HepG2 (cell line): ENCODE results near the gene ONECUT3. TPM values are rescaled to one million over a fixed set of nuclear protein-coding genes. Genes with fewer than 3 reads are reported as not detected.

Experiments used
- ATAC-seq: fragments of 200-7000 bp; cut with Tn5 transposase; 3 replicates; pipeline ENCODE4 v1.9.1; 2020; ENCODE audit warnings: mild to moderate bottlenecking, moderate library complexity
- BruUV-seq: library from RNA; stranded (reverse); fragments of 400-500 nt; replicated peaks from 2 replicates; lab custom pipeline; 2021; lab: Mats Ljungman, UMichigan
- CTCF ChIA-PET: fragments of 300-600 bp; formaldehyde crosslinking; extraction: SDS; loops from one replicate; lab custom pipeline; 2021; ENCODE audit warnings: low total read pairs, inconsistent platforms, low intra/inter-chr PET ratio; lab: Yijun Ruan, JAX
- POLR2A ChIA-PET: fragments of 350-600 bp; sonication (Branson Sonifier 250); formaldehyde crosslinking; loops from one replicate; lab custom pipeline; 2020; ENCODE audit warnings: antibody characterized with exemption, inconsistent platforms; lab: Yijun Ruan, JAX
- DNase-seq: peaks from one replicate; pipeline ENCODE4 v3.0.0-alpha.2; 2015; ENCODE audit warnings: low spot score
- FAIRE-seq: peaks from 3 replicates; lab custom pipeline; 2011; peaks lifted over from hg19 to GRCh38; lab: Jason Lieb, UNC
- H2AFZ ChIP-seq: one replicate; pipeline ENCODE4 v1.6.1; 2011; ENCODE audit warnings: low read length, inconsistent platforms
- H3K27ac ChIP-seq: fragments of 300-600 bp; 3 replicates; pipeline ENCODE4 v1.8.0; 2011; ENCODE audit warnings: mixed run types, mild to moderate bottlenecking, mixed read lengths, low read length, inconsistent platforms; ENCODE audit not compliant: insufficient read depth; ENCODE audit errors: extremely low read length
- H3K27me3 ChIP-seq, 2 experiments: fragments of 200-600 bp in 1 of 2; 2 replicates in 1 of 2; 3 replicates in 1 of 2; pipeline versions ENCODE4 v1.6.0 to v1.8.0; 2011; ENCODE audit warnings: low read length in 2 of 2, mild to moderate bottlenecking in 2 of 2, moderate library complexity in 2 of 2, inconsistent platforms in 1 of 2; ENCODE audit not compliant: insufficient read depth in 2 of 2, control insufficient read depth in 1 of 2
- H3K36me3 ChIP-seq, 2 experiments: fragments of 200-600 bp in 1 of 2; replicated peaks in 1 of 2; 2 replicates in 1 of 2; 3 replicates in 1 of 2; pipeline versions ENCODE4 v1.5.1 to v1.8.0; 2011; ENCODE audit warnings: low read length in 2 of 2, inconsistent platforms in 1 of 2; ENCODE audit not compliant: insufficient read depth in 2 of 2, control insufficient read depth in 1 of 2
- H3K4me1 ChIP-seq: 2 replicates; pipeline ENCODE4 v1.5.1; 2012; ENCODE audit warnings: low read length, inconsistent platforms; ENCODE audit not compliant: insufficient read depth
- H3K4me2 ChIP-seq: 2 replicates; pipeline ENCODE4 v1.6.0; 2011; ENCODE audit warnings: low read depth, low read length, inconsistent platforms
- H3K4me3 ChIP-seq, 3 experiments: fragments of 200-600 bp in 1 of 3; sonication (generic), shearing (Covaris generic) in 1 of 3; replicated peaks in 1 of 3; 2 replicates each; pipeline ENCODE4 v1.5.1; 2011 to 2016; ENCODE audit warnings: low read length in 3 of 3, inconsistent platforms in 2 of 3, low read depth in 2 of 3, mild to moderate bottlenecking in 2 of 3, control low read depth in 1 of 3, mixed read lengths in 1 of 3; ENCODE audit not compliant: insufficient read depth in 1 of 3
- H3K79me2 ChIP-seq: one replicate; pipeline ENCODE4 v1.6.1; 2011; ENCODE audit warnings: low read length, inconsistent platforms; ENCODE audit not compliant: insufficient read depth
- H3K9ac ChIP-seq: 2 replicates; pipeline ENCODE4 v1.6.0; 2011; ENCODE audit warnings: mild to moderate bottlenecking, low read depth, low read length, inconsistent platforms; ENCODE audit not compliant: insufficient read depth
- H3K9me3 ChIP-seq: 2 replicates; pipeline ENCODE4 v1.5.1; 2012; ENCODE audit warnings: mild to moderate bottlenecking, low read length
- H4K20me1 ChIP-seq: 2 replicates; pipeline ENCODE4 v1.6.0; 2011; ENCODE audit warnings: inconsistent platforms, mild to moderate bottlenecking, low read length, moderate library complexity; ENCODE audit not compliant: insufficient read depth
- ATF7-NPFF ChIP-seq: sonication (generic); formaldehyde crosslinking; IDR thresholded peaks from 2 replicates; pipeline ENCODE4 v1.8.1; 2023; ENCODE audit warnings: mild to moderate bottlenecking, low read depth, missing genetic modification reagents, moderate library complexity
- CENPX ChIP-seq: sonication (generic); formaldehyde crosslinking; IDR thresholded peaks from 2 replicates; pipeline ENCODE4 v1.9.0; 2021; ENCODE audit warnings: mild to moderate bottlenecking, missing genetic modification reagents, moderate library complexity
- HNF1B ChIP-seq: sonication (generic); formaldehyde crosslinking; IDR thresholded peaks from 2 replicates; pipeline ENCODE4 v1.5.1; 2020; ENCODE audit warnings: mild to moderate bottlenecking, moderate library complexity, missing genetic modification reagents
- KMT2B ChIP-seq: IDR thresholded peaks from 2 replicates; pipeline ENCODE4 v1.6.1; 2016; ENCODE audit warnings: missing genetic modification reagents, missing compliant biosample characterization
- NFAT5 ChIP-seq: sonication (generic); formaldehyde crosslinking; IDR thresholded peaks from 2 replicates; pipeline ENCODE4 v1.4.0; 2020; ENCODE audit warnings: missing genetic modification reagents
- NR1H2 ChIP-seq: sonication (generic); formaldehyde crosslinking; IDR thresholded peaks from 2 replicates; pipeline ENCODE4 v1.8.1; 2022; ENCODE audit warnings: low read depth, missing genetic modification reagents, borderline replicate concordance
- PTBP1 ChIP-seq: fragments of 200-400 bp; formaldehyde crosslinking; IDR thresholded peaks from 2 replicates; pipeline ENCODE4 v1.6.1; 2018; ENCODE audit warnings: low read length, low read depth; ENCODE audit not compliant: poor library complexity, severe bottlenecking
- ZGPAT ChIP-seq: IDR thresholded peaks from 2 replicates; pipeline ENCODE4 v1.6.1; 2016; ENCODE audit warnings: mild to moderate bottlenecking
- ZNF263 ChIP-seq: sonication (generic); formaldehyde crosslinking; IDR thresholded peaks from 2 replicates; pipeline ENCODE4 v1.4.0; 2020; ENCODE audit warnings: missing genetic modification reagents
- ZNF362 ChIP-seq: sonication (generic); formaldehyde crosslinking; IDR thresholded peaks from 2 replicates; pipeline ENCODE4 v1.4.0; 2020; ENCODE audit warnings: missing genetic modification reagents, mild to moderate bottlenecking, borderline replicate concordance
- WGBS: methylation state at CpG from one replicate; pipeline ENCODE4 v1.1.6; 2017; ENCODE audit warnings: low lambda C conversion rate; 5-methylcytosine and 5-hydroxymethylcytosine counted together
- in situ Hi-C: cut with HindIII; loops from 2 replicates; pipeline ENCODE4 v1.10.0; 2017; ENCODE audit warnings: low pct_unique_long_range_greater_than_20kb; ENCODE audit not compliant: extremely low pct_ligation_motif_present
- intact Hi-C: fragments of 100-400 bp; cut with micrococcal nuclease; formaldehyde crosslinking; loops from one replicate; pipeline ENCODE4 v1.10.0; 2022; ENCODE audit not compliant: unreplicated experiment
- polyA plus RNA-seq, 8 experiments: library from polyadenylated mRNA; depleted of rRNA in 3 of 8; stranded (reverse) in 7 of 8; unstranded in 1 of 8; fragments of >200 nt; fragmentation: Illumina TruSeq in 4 of 8; extraction: Trizol in 4 of 8; gene quantifications; 2 replicates each; pipeline versions ENCODE4 v1.2.1 to v1.2.3, GENCODE V29; 2011 to 2016; ENCODE audit warnings: low read depth in 4 of 8, missing spikeins in 1 of 8, mixed read lengths in 1 of 8; ENCODE audit not compliant: insufficient read depth in 1 of 8
- total RNA-seq, 5 experiments: library from RNA; depleted of rRNA; stranded (reverse); fragments of >200 nt; fragmentation: Illumina TruSeq; extraction: Trizol; gene quantifications; 2 replicates each; pipeline ENCODE4 v1.2.3, GENCODE V29; 2016; ENCODE audit warnings: low read depth in 1 of 5

The ONECUT3 gene
- total and polyA plus RNA-seq, 2 of the 13 experiments (the other 11 are each of a cell fraction or from before 2014, with no cell fraction given) = under 0.01 TPM; not detected in 1

GRCh38 chr19:1720237-1720636 lies 33.1 kb upstream of the ONECUT3 start (continued):
- TF ChIP-seq ZNF362 (CRISPR knock-in tag) = no peak
- no peak for TF ChIP-seq ATF7-NPFF (CRISPR knock-in tag)

- FAIRE-seq (no peak), ATAC-seq (peak; percentile 79), DNase-seq (peak; percentile 25)
- no peaks in the 10 kb centered on the region for H3K79me2 ChIP-seq
- H3K27ac ChIP-seq = no peak overlapping the region
- in situ Hi-C loops = no loop called here
- H3K9ac ChIP-seq = peak overlapping the region; percentile 33; the same call in 1 of the 2 replicates
- ChIA-PET CTCF (no interaction called here), POLR2A (interaction anchor here (0.6 kb wide), 1 partner anchor 1169 kb away, joined by 3 read pairs; no protein-coding TSS in a partner anchor)
- no peaks in the 10 kb centered on the region for H3K9me3 ChIP-seq
- intact Hi-C loops = no loop called here
- no TSS peak for BruUV-seq
- no peaks in the 10 kb centered on the region for H4K20me1 ChIP-seq
- no peak overlapping the region for H2AFZ ChIP-seq
- H3K4me3 ChIP-seq = peak overlapping the region; percentile 29 to 66 (median 49); a peak in 5 of 6 replicates
- H3K36me3 ChIP-seq = no peaks in the 10 kb centered on the region
- 49% methylated on average over 9 of the region's 90 CpGs for WGBS
- H3K4me2 ChIP-seq = peak overlapping the region; percentile 74
- H3K27me3 ChIP-seq = peaks cover 7 to 59% of the 10 kb centered on the region in 2 experiments; a peak in 4 of 5 replicates
- peaks cover 14% of the 10 kb centered on the region for H3K4me1 ChIP-seq
- TF ChIP-seq HNF1B (no peak), ZNF263 (CRISPR knock-in tag) (peak; percentile 67), ZGPAT (CRISPR knock-in tag) (peak; percentile 45; the same call in 1 of the 2 replicates), KMT2B (CRISPR knock-in tag) (no peak), NR1H2 (CRISPR knock-in tag) (no peak), PTBP1 (no peak), NFAT5 (CRISPR knock-in tag) (no peak), CENPX (CRISPR knock-in tag) (no peak)
Observed at GRCh38 chr19:1725100-1726064, 27.9 kb upstream of the ONECUT3 start.
